ENCODE data around the gene AP1M2. TPM values are rescaled to one million over a fixed set of nuclear protein-coding genes. Genes with fewer than 3 reads are reported as not detected.

AP1M2 gene
- polyA plus RNA-seq, 2 of the 4 experiments (the other 2 are of a cell fraction) = 17.4 to 53.1 TPM

GRCh38 chr19:10593148-10593547, 6.0 kb upstream of the AP1M2 start:
- ATAC-seq (no peak), FAIRE-seq (no peak), DNase-seq (ENCODE audit: low read depth in 1 of 2, low spot score in 1 of 2) (no peak)
- no peaks in the 10 kb centered on the region for H3K9me3 ChIP-seq
- no peaks in the 10 kb centered on the region for H3K4me1 ChIP-seq
- H3K4me2 ChIP-seq = no peak overlapping the region
- ChIA-PET POLR2A (no interaction called here), CTCF (interaction anchor here (5.3 to 5.4 kb wide), 2 partner anchors 12 to 52 kb away, joined by 27 to 33 read pairs; no protein-coding TSS in a partner anchor)
- no peak overlapping the region for H3K27ac ChIP-seq
- H3K4me3 ChIP-seq = no peak overlapping the region
- WGBS (ENCODE audit: missing lambda C conversion rate) = 94% methylated on average over 7 of the region's 7 CpGs
- TF ChIP-seq ELK1 (IDR thresholded peaks at IDR 0.05; ENCODE audit: low read depth, low read length) (no peak), SMC3 (IDR thresholded peaks at IDR 0.05) (no peak), RAD21 (conservative IDR thresholded peaks at IDR 0.05 in 1 of 2, IDR thresholded peaks at IDR 0.05 in 1 of 2) (no peak), BHLHE40 (IDR thresholded peaks at IDR 0.05; ENCODE audit: low read depth, low read length) (no peak), HOXA7 (CRISPR knock-in tag; IDR thresholded peaks at IDR 0.05) (no peak), FOXS1 (CRISPR knock-in tag; IDR thresholded peaks at IDR 0.05) (no peak)

- FAIRE-seq (no peak), ATAC-seq (no peak), DNase-seq (ENCODE audit: low read depth in 1 of 2, low spot score in 1 of 2) (no peak)
- POLR2A ChIA-PET = no interaction called here
- 67% methylated on average over 2 of the region's 2 CpGs for WGBS (ENCODE audit: missing lambda C conversion rate)
- no peak overlapping the region for H3K27ac ChIP-seq
- no peak overlapping the region for H3K4me2 ChIP-seq
- no peaks in the 10 kb centered on the region for H3K4me1 ChIP-seq
- no peak overlapping the region for H3K4me3 ChIP-seq
- TF ChIP-seq CTCF (IDR thresholded peaks at IDR 0.05) (no peak), ZC3H11A (IDR thresholded peaks at IDR 0.05) (no peak), REST (IDR thresholded peaks at IDR 0.05) (no peak), CHD4 (IDR thresholded peaks at IDR 0.05; ENCODE audit: borderline replicate concordance) (no peak), RARB (CRISPR knock-in tag; IDR thresholded peaks at IDR 0.05) (no peak), KDM5A (IDR thresholded peaks at IDR 0.05) (no peak), CHD2 (IDR thresholded peaks at IDR 0.05; ENCODE audit: low read length, partially characterized antibody) (no peak), ZSCAN20 (CRISPR knock-in tag; IDR thresholded peaks at IDR 0.05) (no peak), FOSL2 (IDR thresholded peaks at IDR 0.05) (no peak), FOSL2 (CRISPR knock-in tag; IDR thresholded peaks at IDR 0.05) (no peak), USF2 (IDR thresholded peaks at IDR 0.05) (no peak), SREBF2 (IDR thresholded peaks at IDR 0.05) (no peak), JUN (IDR thresholded peaks at IDR 0.05) (no peak), ATOH8 (CRISPR knock-in tag; IDR thresholded peaks at IDR 0.05; ENCODE audit: low read depth) (no peak), GATA3 (IDR thresholded peaks at IDR 0.05; ENCODE audit: borderline replicate concordance) (no peak)
- CTCF ChIA-PET = interaction anchor here (0.7 to 5.4 kb wide), 4 partner anchors 57 to 662 kb away, joined by 3 to 27 read pairs (median 4); no protein-coding TSS in a partner anchor
- H3K9me3 ChIP-seq = no peaks in the 10 kb centered on the region
These were observed 683 bp upstream of the AP1M2 start for GRCh38 chr19:10587839-10588150.
